ENCODE measurements around the gene INPP5A. TPM values are rescaled to one million over a fixed set of nuclear protein-coding genes. Genes with fewer than 3 reads are reported as not detected.
"Not testable (repeated sequence)": the region's sequence is repeated elsewhere in the genome, so short reads cannot be mapped to it uniquely, and the experiment has no call there.

Gene INPP5A
- total RNA-seq, 3 donors from 2014 or later: 5.8 to 8.8 (median 6.9) TPM

- Mint-ChIP-seq H3K9me3 (peaks cover 10% of the 10 kb centered on the region), H3K36me3 (ENCODE audit: insufficient read depth) (peaks cover 19% of the 10 kb centered on the region), H3K4me1 (ENCODE audit: low read depth) (peaks cover 21% of the 10 kb centered on the region)
- ATAC-seq; H3K27me3 Mint-ChIP-seq (ENCODE audit: low read depth); DNase-seq; H3K4me3 Mint-ChIP-seq: not testable (repeated sequence)
Observed at GRCh38 chr10:132599023-132599618, 61.5 kb downstream of the INPP5A start.

GRCh38 chr10:132599732-132600131 is 62.1 kb downstream of the INPP5A start:
- no peak overlapping the region for H3K4me3 Mint-ChIP-seq
- H3K4me1 Mint-ChIP-seq (ENCODE audit: low read depth): peaks cover 19% of the 10 kb centered on the region
- peaks cover 10% of the 10 kb centered on the region for H3K9me3 Mint-ChIP-seq
- no peaks in the 10 kb centered on the region for H3K27me3 Mint-ChIP-seq (ENCODE audit: low read depth)
- ATAC-seq: no peak
- DNase-seq: no peak
- H3K36me3 Mint-ChIP-seq (ENCODE audit: insufficient read depth): peaks cover 19% of the 10 kb centered on the region

GRCh38 chr10:132600416-132600815 is 62.8 kb downstream of the INPP5A start:
- ATAC-seq (no peak), DNase-seq (no peak)
- H3K9me3 Mint-ChIP-seq: peaks cover 10% of the 10 kb centered on the region
- H3K36me3 Mint-ChIP-seq (ENCODE audit: insufficient read depth): peaks cover 19% of the 10 kb centered on the region
- H3K4me1 Mint-ChIP-seq (ENCODE audit: low read depth): peaks cover 17% of the 10 kb centered on the region
- no peaks in the 10 kb centered on the region for H3K27me3 Mint-ChIP-seq (ENCODE audit: low read depth)
- no peak overlapping the region for H3K4me3 Mint-ChIP-seq

- peaks cover 10% of the 10 kb centered on the region for H3K9me3 Mint-ChIP-seq
- DNase-seq (no peak), ATAC-seq (no peak)
- H3K4me3 Mint-ChIP-seq: no peak overlapping the region
- H3K27me3 Mint-ChIP-seq (ENCODE audit: low read depth): no peaks in the 10 kb centered on the region
- peaks cover 16% of the 10 kb centered on the region for H3K4me1 Mint-ChIP-seq (ENCODE audit: low read depth)
- peaks cover 19% of the 10 kb centered on the region for H3K36me3 Mint-ChIP-seq (ENCODE audit: insufficient read depth)
Observed at GRCh38 chr10:132601567-132601966, 64.0 kb downstream of the INPP5A start.

- Mint-ChIP-seq H3K4me3 (no peak overlapping the region), H3K4me1 (ENCODE audit: low read depth) (peaks cover 14% of the 10 kb centered on the region), H3K36me3 (ENCODE audit: insufficient read depth) (peaks cover 19% of the 10 kb centered on the region), H3K9me3 (peaks cover 10% of the 10 kb centered on the region), H3K27me3 (ENCODE audit: low read depth) (no peaks in the 10 kb centered on the region)
- no peak for DNase-seq
- no peak for ATAC-seq
Observed at GRCh38 chr10:132602614-132603013, 65.0 kb downstream of the INPP5A start.

- DNase-seq: no peak
- no peak for ATAC-seq
- Mint-ChIP-seq H3K4me3 (no peak overlapping the region), H3K9me3 (peaks cover 10% of the 10 kb centered on the region), H3K4me1 (ENCODE audit: low read depth) (peaks cover 14% of the 10 kb centered on the region), H3K27me3 (ENCODE audit: low read depth) (no peaks in the 10 kb centered on the region), H3K36me3 (ENCODE audit: insufficient read depth) (peaks cover 12% of the 10 kb centered on the region)
Observed at GRCh38 chr10:132603851-132604533, 66.4 kb downstream of the INPP5A start.

GRCh38 chr10:132604686-132605085 is 67.1 kb downstream of the INPP5A start:
- Mint-ChIP-seq H3K27me3 (ENCODE audit: low read depth) (no peaks in the 10 kb centered on the region), H3K4me1 (ENCODE audit: low read depth) (peaks cover 14% of the 10 kb centered on the region), H3K4me3 (no peak overlapping the region), H3K36me3 (ENCODE audit: insufficient read depth) (peaks cover 11% of the 10 kb centered on the region), H3K9me3 (peaks cover 10% of the 10 kb centered on the region)
- DNase-seq (no peak), ATAC-seq (no peak)

- peaks cover 6% of the 10 kb centered on the region for H3K9me3 Mint-ChIP-seq
Observed at GRCh38 chr10:132605390-132605789, 67.8 kb downstream of the INPP5A start.

GRCh38 chr10:132606031-132606491 is 68.5 kb downstream of the INPP5A start:
- Mint-ChIP-seq H3K27me3 (ENCODE audit: low read depth) (no peaks in the 10 kb centered on the region), H3K9me3 (peaks cover 2% of the 10 kb centered on the region)
- no peak for ATAC-seq

More at GRCh38 chr10:132605390-132605789, 67.8 kb downstream of the INPP5A start:
- no peaks in the 10 kb centered on the region for H3K27me3 Mint-ChIP-seq (ENCODE audit: low read depth)
- H3K36me3 Mint-ChIP-seq (ENCODE audit: insufficient read depth): peaks cover 6% of the 10 kb centered on the region
- no peak overlapping the region for H3K4me3 Mint-ChIP-seq
- no peak for ATAC-seq
- H3K4me1 Mint-ChIP-seq (ENCODE audit: low read depth): peaks cover 11% of the 10 kb centered on the region
- no peak for DNase-seq

GRCh38 chr10:132606536-132607316 is 69.1 kb downstream of the INPP5A start:
- no peaks in the 10 kb centered on the region for H3K27me3 Mint-ChIP-seq (ENCODE audit: low read depth)
- no peak for ATAC-seq
- no peak for DNase-seq
- H3K4me3 Mint-ChIP-seq: no peak overlapping the region
- H3K4me1 Mint-ChIP-seq (ENCODE audit: low read depth): peaks cover 17% of the 10 kb centered on the region
- peaks cover 2% of the 10 kb centered on the region for H3K36me3 Mint-ChIP-seq (ENCODE audit: insufficient read depth)
- no peaks in the 10 kb centered on the region for H3K9me3 Mint-ChIP-seq

More at GRCh38 chr10:132606031-132606491, 68.5 kb downstream of the INPP5A start:
- DNase-seq: no peak
- Mint-ChIP-seq H3K36me3 (ENCODE audit: insufficient read depth) (peaks cover 4% of the 10 kb centered on the region), H3K4me1 (ENCODE audit: low read depth) (peaks cover 17% of the 10 kb centered on the region), H3K4me3 (no peak overlapping the region)

- Mint-ChIP-seq H3K4me1 (ENCODE audit: low read depth) (peaks cover 21% of the 10 kb centered on the region), H3K27me3 (ENCODE audit: low read depth) (no peaks in the 10 kb centered on the region), H3K36me3 (ENCODE audit: insufficient read depth) (peaks cover 2% of the 10 kb centered on the region), H3K9me3 (no peaks in the 10 kb centered on the region), H3K4me3 (no peak overlapping the region)
- DNase-seq: no peak
- no peak for ATAC-seq
Observed at GRCh38 chr10:132607491-132607890, 69.9 kb downstream of the INPP5A start.

- peaks cover 22% of the 10 kb centered on the region for H3K4me1 Mint-ChIP-seq (ENCODE audit: low read depth)
- no peak overlapping the region for H3K4me3 Mint-ChIP-seq
- DNase-seq (no peak), ATAC-seq (no peak)
- H3K36me3 Mint-ChIP-seq (ENCODE audit: insufficient read depth): peaks cover 2% of the 10 kb centered on the region
- H3K9me3 Mint-ChIP-seq: no peaks in the 10 kb centered on the region
- no peaks in the 10 kb centered on the region for H3K27me3 Mint-ChIP-seq (ENCODE audit: low read depth)
Observed at GRCh38 chr10:132607961-132608495, 70.4 kb downstream of the INPP5A start.

- H3K36me3 Mint-ChIP-seq (ENCODE audit: insufficient read depth): peaks cover 2% of the 10 kb centered on the region
- DNase-seq (no peak), ATAC-seq (no peak)
- H3K27me3 Mint-ChIP-seq (ENCODE audit: low read depth): no peaks in the 10 kb centered on the region
- peaks cover 22% of the 10 kb centered on the region for H3K4me1 Mint-ChIP-seq (ENCODE audit: low read depth)
- H3K9me3 Mint-ChIP-seq: no peaks in the 10 kb centered on the region
- H3K4me3 Mint-ChIP-seq: no peak overlapping the region
Observed at GRCh38 chr10:132608511-132609195, 71.1 kb downstream of the INPP5A start.

GRCh38 chr10:132609211-132609610 is 71.6 kb downstream of the INPP5A start:
- DNase-seq (no peak), ATAC-seq (no peak)
- Mint-ChIP-seq H3K36me3 (ENCODE audit: insufficient read depth) (peaks cover 2% of the 10 kb centered on the region), H3K4me3 (no peak overlapping the region), H3K9me3 (no peaks in the 10 kb centered on the region), H3K27me3 (ENCODE audit: low read depth) (no peaks in the 10 kb centered on the region), H3K4me1 (ENCODE audit: low read depth) (peaks cover 22% of the 10 kb centered on the region)
